GM12873 (cell line): ENCODE results near the gene IFFO2.

Experiments used
- CTCF ChIP-seq: IDR thresholded peaks from 2 replicates; pipeline ENCODE4 v1.5.1; 2012; ENCODE audit warnings: low read depth, mild to moderate bottlenecking, moderate library complexity, low read length, control low read depth; ENCODE audit not compliant: insufficient read depth; ENCODE audit errors: missing control alignments

Gene IFFO2

GRCh38 chr1:18883636-18884418, 72.6 kb downstream of the IFFO2 start:
- peak; percentile 98 for TF ChIP-seq CTCF

- no peak for TF ChIP-seq CTCF
Measured at GRCh38 chr1:18883079-18883478, 73.4 kb downstream of the IFFO2 start.

GRCh38 chr1:18882486-18882885, 74.0 kb downstream of the IFFO2 start:
- TF ChIP-seq CTCF = no peak

- TF ChIP-seq CTCF = no peak
Measured at GRCh38 chr1:18881642-18882431, 74.6 kb downstream of the IFFO2 start.

- no peak for TF ChIP-seq CTCF
Measured at GRCh38 chr1:18881164-18881563, 75.3 kb downstream of the IFFO2 start.

GRCh38 chr1:18880585-18880984, 75.9 kb downstream of the IFFO2 start:
- TF ChIP-seq CTCF = no peak

GRCh38 chr1:18879791-18880309, 76.6 kb downstream of the IFFO2 start:
- TF ChIP-seq CTCF = no peak
